NK-92 treated with Interleukin-12 subunit alpha and Interleukin-12 subunit beta, amount 100 ng/mL, for 24 hours (cell line): Measurements from ENCODE around the gene CLN6.
"Not testable (repeated sequence)": the region's sequence is repeated elsewhere in the genome, so short reads cannot be mapped to it uniquely, and the experiment has no call there.

ENCODE experiments used
- DNase-seq: peaks from one replicate; lab custom pipeline; 2025; lab: John Stamatoyannopoulos, UW

CLN6 gene

DNA sequence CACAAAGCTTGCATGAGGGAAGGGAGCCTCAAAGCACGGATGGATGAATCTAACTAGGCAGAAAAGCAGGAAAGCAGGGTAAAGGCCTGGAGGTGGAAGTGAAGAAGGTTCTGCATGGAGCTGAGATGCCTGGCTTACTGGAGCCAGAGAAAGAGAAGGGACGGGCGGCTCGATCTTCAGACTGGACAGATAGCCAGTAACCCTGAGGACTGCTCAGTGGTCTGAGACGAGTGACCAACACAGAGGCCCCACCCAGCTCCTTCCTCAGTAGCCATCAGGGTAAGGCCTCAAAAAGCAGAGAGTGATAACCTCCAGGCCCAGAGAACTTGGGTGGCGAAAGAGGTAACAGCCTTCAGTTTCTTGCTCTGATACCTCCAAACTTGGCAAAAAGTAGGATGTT lies 6.4 kb downstream of the CLN6 start:
- no peak for DNase-seq

DNA sequence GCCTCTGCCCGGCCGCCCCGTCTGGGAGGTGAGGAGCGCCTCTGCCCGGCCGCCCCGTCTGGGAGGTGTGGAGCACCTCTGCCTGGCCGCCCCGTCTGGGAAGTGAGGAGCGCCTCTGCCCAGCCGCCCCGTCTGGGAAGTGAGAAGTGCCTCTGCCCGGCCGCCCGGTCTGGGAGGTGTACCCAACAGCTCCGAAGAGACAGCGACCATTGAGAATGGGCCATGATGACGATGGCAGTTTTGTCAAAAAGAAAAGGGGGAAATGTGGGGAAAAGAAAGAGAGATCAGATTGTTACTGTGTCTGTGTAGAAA lies 7.1 kb downstream of the CLN6 start:
- DNase-seq = not testable (repeated sequence)

DNA sequence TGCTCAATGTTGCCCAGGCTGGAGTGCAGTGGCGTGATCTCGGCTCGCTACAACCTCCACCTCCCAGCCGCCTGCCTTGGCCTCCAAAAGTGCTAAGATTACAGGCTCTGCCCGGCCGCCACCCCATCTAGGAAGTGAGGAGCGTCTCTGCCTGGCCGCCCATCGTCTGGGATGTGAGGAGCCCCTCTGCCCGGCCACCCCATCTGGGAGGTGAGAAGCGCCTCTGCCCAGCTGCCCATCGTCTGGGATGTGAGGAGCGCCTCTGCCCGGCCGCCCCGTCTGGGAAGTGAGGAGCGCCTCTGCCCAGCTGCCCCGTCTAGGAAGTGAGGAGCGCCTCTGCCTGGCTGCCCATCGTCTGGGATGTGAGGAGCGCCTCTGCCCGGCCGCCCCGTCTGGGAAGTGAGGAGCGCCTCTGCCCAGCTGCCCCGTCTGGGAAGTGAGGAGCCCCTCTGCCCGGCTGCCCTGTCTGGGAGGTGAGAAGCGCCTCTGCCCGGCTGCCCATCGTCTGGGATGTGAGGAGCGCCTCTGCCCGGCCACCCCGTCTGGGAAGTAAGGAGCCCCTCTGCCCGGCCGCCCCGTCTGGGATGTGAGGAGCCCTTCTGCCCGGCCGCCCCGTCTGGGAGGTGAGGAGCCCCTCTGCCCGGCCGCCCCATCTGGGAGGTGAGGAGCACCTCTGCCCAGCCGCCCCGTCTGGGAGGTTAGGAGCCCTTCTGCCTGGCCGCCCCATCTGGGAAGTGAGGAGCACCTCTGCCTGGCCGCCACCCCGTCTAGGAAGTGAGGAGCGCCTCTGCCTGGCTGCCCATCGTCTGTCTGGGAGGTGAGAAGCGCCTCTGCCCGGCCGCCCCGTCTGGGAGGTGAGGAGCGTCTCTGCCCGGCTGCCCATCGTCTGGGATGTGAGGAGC lies 7.7 kb downstream of the CLN6 start:
- not testable (repeated sequence) for DNase-seq

DNA sequence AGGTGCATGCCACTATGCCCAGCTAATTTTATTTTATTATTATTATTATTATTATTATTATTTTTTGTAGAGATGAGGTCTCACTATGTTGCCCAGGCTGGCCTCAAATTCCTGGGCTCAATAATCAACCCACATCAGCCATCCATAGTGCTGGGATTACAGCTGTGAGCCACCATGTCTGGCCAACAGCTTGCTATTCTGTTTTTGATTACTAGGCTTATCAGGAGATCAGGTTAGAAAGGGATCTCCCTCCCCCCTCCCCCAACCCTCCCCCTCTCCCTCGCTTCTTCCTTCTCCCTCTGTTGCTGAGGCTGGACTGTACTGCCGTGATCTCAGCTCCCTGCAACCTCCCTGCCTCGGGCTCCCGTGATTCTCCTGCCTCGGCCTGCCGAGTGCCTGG lies 8.6 kb downstream of the CLN6 start:
- no peak for DNase-seq

DNA sequence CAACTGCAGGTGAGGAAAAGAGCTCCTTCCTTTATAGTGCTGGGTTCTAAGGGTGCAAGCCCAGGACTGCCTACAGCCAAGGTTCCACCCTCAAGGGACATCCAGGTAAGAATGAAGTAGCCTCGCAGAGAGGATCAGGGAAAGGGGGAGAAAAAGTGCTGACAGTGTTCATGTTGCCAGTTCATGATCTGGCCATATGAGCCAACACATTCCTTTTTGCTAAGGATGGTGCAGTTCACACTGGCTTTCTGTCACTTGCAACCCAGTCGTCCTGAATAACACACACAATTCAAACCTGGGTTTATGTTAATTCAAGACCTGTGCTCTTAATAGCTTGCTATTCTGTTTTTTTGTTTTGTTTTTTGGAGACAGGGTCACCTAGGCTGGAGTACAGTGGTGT lies 9.0 kb downstream of the CLN6 start:
- no peak for DNase-seq

DNA sequence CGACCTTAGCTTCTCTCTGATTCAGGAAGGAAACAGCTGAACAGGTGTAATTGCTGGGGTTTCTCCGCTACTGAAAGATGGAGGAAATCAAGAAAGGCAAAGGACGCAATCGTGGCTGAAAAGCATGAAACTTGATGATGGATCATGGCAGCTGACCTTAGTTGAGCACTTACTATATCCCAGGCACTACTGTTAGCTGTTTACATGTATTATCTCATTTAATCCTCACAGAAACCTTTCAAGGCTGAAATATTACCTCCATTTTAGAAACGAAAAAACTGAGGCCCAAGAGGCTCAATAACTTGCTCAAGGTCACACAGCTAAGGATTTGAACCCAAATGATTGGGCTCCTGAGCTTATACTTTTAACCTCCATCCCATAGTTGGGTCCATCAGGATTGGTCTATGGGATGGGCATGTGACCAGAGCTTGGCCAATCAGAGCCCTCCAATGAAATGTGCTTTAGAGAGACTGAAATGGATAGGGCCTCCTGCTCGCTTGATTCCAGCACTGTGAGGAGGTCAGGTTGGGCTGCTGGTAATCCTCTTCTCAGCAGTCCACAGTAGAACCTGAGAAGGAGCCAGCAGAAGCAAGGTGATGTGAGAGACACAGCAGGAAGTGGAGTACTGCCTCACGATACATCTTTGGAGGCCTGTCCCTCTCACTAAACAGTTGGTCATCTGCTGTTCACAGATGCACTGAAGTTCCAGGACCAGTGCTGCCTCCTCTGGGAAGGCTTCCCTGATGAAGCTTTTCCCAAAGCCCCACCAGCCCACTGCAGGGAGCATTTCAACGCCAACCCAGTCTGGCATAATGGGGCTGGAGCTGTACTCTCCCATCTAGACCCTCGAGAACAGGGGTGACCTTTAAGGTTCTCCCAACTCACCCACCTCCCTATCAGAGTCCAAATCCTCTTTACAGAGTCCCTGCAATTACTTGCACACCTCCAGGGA lies 10.4 kb downstream of the CLN6 start:
- DNase-seq = no peak

DNA sequence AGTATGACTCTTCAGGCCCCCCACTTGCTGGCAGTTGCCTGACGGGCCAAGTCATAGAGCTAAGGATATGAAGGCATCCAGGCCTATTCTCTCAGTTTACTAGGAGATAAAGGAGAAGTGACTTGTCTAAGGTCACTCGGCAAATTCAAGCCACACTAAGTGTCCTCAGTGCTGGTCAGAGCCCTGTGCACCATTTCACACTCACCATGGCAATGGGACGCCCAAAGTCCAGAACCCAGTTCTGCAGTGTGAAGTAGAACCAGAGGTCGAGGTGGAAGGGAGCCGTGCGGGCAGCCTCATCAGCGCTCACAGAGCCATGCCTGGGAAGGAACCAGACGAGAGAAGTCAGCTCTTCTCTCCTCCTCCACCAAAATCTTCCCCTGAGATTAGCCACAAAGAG lies 11.2 kb downstream of the CLN6 start:
- DNase-seq = no peak

DNA sequence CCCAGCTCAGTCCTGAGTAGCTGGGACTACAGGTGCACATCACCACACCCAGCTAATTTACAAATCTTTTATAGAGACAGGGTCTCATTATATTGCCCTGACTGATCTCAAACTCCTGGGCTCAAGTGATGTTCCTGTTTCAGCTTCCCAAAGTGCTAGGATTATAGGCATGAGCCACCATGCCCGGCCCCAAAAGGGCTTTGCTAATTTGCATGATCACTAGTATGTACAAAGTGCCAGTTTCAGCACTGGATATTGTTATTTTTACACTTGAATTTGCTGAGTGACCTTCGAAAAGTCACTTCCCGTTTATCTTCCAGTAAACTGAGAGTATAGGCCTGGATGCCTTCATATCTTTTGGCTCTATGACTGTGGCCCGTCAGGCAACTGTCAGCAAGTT lies 12.2 kb downstream of the CLN6 start:
- DNase-seq = no peak

DNA sequence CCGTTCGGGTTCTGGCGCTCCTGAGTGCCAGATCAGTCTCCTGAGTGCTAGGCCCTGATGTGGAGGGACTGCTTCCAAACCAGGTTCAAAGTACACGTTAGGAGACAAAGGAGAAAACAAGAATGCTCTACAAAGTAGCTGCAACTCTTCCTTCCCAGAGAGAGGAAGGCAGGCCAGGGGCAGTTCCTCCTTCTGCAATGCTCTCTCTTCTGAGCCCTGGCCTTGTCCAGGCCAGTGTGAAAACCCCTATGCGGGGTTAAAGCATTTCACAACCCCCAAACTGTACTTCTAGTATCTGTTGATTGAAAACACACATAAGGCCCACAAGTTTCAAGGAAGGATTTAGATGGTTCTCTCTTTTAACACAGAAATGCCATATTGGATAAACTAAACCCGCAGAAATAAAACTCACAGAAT lies 14.7 kb downstream of the CLN6 start:
- no peak for DNase-seq

DNA sequence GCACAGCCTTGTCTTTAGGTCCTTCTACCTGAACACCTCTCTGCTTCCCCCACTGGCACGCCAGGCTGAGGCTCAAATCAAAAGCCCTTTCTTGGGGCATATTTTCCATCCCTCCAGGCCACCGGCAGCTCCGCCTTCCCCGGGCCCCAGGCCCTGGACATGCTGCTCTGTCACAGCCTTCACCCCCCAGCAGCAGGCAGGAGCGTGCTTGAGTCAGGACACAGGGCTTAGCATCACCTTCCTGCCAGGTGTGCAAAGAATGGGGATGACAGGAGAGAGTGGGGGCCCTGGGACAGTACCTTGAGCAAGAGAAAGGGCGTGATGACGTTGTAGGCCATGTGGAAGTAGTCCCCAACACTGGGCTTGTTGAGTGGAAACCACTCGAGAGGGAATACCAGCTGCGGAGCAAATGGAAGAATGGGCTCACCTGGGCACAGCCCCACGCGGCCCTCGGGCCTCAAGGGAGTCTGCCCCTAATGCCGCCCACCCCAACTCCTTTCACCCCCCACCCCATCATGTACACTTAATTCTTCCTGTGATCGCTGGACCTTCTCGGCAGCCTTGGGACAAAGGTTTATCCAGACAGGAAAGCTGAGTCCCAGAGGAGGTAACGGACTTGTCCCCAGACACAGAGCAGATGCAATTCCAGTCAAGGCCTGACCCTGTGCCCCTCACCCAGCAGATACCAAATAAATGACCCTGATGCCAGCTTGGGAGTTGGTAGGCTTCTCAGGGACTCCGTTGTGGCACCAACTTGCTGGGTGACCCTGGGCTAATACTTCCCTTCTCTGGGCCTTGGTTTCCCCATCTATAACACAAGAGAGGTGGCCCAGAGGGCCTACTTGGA lies 15.3 kb downstream of the CLN6 start:
- no peak for DNase-seq

DNA sequence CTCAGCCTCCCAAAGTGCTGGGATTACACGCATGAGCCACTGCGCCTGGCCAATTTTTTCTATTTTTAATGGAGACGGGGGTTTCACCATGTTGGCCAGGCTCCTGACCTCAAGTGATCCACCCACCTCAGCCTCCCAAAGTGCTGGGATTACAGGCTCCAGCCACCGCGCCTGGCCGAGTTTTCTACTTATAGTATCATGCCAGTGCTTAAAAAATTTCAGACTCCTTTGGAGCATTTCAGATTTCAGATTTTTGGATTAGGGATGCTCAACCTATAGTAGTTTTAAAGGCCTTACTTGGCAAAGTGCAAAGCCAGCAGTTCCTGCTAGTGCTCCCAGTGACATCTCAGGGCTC lies 16.1 kb downstream of the CLN6 start:
- DNase-seq = not testable (repeated sequence)

DNA sequence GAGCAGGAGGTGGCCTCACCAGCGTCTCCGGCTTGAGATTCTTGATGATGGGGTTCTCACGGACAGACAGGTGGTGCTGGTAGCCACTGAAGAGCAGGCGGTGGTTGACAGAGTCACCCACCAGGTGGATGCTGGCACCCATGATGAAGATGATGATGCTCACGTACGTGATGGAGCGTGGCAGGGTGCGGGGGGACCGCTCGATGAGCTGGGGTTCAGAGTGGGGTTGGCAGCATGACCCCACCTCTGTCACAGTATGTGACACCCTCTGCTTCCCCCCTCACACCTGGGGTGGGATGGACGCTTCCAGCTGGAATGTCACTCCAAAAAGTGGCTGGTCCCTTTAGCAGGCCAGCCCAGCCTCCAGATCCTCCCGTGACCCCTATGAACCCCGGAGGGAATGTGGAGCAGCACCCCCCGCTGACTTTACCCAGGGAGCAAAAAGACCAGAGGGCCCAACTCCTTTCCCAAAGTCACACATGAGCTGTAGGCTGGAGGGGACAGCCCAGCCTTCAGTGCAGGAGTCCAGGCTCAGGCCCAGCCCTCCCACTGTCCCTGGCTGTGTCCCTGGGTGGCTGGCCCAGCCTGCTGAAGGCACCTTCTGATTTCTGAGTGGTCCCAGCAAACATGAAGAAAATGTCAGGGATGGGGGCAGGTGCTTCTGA lies 17.7 kb downstream of the CLN6 start:
- DNase-seq = no peak

DNA sequence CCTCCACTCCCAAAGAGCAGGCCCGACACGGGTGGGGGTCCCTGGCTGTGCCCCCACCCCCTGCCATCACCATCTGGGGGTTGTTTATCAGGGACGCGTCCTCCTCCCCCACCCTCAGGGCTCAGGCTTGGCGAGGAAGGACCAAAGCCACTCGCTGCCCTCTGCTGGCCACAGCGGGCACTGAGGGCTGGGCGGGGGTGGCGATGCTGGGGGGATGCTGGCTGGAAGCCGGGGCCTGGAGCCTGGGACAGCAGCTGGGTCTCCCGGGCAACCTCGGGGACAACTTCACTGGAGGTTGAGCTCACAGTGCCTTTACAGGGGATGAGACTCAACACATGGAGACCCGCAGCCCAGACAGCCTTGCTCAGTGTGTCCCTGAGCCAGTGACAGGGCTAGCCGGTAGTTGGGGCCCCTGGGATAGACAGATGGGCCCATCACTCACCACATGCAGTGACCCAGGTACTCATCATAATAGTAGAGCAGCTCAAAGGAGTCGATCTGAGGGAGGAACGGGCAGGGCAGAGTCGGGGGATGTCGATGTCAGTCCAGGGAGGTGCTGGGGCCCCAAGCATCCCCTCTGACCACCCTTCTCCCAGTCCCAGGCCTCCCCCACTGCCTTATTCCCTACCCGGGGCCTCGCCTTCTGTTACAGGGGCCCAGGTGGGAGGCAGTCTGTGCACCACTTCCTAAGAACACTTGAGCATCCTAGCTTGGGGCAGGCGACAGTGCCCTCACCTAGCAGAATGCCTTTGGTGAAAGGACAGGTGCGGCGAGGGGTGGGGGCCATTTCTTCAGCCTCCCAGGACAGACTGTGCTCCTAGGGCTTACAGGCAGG lies 18.5 kb downstream of the CLN6 start:
- no peak for DNase-seq

DNA sequence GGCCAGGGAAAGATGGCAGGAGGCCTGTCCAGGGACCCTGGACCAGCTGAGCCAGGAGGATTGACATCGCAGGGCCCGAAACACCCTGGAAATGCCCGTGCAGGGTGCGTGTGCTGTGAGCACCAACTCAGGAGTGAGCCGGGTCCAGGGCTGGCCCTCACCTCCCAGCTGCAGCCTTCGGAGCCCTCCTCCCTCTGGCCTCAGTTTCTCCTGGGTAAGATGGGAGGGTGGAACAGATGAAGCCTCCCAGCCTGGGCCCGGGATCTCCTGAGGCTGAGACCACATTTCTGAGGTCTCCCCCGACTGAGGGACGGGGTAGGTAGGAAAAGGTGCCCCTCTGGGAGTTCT lies 19.1 kb downstream of the CLN6 start:
- DNase-seq = no peak

DNA sequence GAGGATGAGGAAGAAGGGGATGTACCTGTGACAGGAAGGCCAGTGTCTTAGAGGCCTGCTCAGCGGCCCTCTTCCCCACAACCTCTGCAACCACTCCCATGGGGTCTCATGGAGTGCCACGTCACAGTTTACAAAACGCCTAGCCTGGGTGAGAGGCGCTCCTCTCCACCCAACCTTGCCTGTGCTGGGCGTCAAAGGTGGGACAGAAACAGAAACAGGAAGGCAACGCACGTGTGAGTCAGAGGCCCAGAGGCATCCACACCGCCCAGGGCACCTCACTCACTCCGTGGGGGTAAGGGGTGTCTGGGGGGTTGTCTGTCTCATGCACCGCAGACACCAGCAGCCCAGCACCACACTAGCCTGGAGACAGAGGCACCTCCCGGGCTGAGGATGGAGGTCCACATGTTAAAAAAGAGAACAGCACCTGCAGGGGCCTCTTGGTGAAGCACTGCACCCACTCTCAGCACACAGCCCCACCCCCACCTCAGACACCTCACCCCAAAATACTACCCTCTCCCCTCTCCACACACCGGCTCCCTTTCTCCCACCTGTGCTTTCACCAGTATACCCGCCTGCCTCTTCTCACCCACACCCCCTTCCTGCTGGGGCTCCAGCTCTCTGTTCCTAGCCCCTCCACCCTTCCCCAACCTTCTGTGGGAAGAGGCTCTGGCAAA lies 19.7 kb downstream of the CLN6 start:
- no peak for DNase-seq

DNA sequence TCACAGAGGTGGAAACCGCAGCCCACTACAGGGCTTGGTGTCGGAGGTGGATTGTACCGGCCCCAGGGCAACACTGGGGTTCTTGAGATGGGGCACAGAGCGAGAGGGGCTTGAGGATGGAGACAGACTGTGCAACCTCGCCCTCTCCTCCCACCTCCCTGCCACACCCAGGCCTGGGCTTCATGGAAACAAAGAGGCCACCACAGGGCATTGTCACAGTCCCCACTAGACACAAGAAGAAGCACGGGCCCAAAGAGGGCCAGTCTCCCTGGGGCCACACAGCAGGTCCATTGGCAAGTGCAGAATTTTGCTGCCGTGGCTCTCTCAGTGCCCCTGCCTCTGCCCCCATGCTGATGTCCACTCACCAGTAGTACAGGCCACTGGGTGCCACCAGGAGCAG lies 20.3 kb downstream of the CLN6 start:
- DNase-seq = no peak

DNA sequence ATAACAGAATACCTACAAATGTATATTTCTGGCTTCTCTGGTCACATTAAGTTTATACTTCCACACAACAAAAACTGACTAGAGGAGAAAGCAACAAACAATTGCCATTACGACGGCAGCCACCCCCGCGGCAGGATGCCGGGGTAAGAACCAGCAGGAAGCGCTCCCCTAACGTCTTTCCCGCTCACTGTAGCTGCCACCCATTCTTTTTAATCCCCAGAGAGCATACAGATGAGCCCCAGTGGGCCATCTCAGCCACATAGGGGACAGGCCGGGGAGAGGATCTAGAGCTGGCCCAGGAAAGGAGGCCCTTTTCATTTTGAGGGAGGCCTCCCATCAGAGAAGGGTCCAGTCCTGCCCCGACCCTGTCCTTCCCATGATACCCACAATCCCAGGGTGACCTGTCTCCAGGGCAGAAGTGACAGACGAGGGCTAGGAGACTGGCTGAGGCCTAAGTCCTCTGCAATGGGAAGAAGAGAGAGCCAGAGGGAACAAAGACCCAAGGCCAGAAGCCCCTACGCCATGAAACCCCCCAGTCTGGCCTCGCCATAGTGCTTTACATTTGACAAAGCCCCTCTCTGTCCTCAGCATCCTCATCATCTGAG lies 20.8 kb downstream of the CLN6 start:
- DNase-seq = no peak

DNA sequence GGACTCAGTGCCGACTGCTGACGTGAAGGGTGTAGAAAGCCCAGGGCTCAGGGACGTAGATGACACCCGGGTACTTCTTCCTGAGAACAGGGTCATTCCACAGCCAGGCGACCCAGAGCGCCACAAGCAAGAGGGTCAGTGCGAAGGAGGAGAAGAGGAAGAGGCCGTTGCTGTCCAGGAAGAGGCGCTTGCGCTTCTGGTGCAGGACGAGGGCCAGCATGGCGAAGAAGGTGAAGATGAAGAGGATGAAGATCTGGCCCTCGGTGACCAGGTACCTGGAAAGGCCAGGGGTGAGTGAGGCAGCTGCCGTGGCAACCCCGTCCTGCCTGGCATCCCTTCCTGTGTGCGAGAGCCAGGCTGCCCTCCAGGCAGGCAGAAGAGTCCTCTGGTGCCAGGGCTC lies 21.4 kb downstream of the CLN6 start:
- no peak for DNase-seq

DNA sequence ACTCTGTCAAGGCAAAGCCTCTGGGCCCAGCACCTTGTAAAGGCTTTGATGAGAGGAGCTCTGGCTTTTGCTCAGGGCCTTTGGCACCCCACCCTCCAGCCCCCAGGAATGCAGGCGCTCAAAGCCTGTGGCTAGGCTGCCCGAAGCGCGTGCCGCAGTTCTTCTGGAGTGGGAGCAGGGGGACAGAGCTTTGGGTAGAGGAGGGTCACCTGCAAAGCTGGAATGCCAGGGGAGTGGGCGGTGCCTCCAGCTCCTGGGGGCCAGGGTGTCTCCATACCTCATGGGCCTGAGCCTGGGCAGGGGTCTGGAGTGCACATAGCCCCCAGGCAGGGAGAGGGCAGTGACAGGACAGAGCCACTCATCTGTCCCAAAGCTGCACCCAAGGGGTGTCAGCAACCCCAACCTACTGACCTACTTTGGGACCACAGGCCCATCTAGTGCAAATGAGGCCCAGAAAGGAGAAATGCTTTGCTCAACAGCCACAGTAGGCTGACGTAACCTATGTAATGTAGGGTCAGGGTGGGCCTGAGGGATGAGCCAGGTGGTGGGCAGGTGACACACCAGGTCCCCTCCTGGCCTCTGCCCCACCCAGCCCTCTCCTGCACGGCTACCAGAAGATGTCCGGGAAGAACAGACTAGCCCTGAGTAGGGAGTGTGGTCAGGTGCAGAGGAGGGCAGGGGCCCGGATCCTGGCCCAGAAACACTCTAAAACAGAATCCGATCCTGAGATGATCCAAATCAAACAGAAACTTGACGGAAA lies 22.2 kb downstream of the CLN6 start:
- no peak for DNase-seq
